BE2C (cell line): ENCODE data around the gene SND1.

Source experiments
- DNase-seq: peaks from one replicate; pipeline ENCODE4 v3.0.0-alpha.2; 2020
- H3K27me3 ChIP-seq: fragments of 250-450 bp; sonication (Bioruptor Pico); 2 replicates; pipeline ENCODE4 v1.5.1; 2020; ENCODE audit warnings: mild to moderate bottlenecking
- H3K36me3 ChIP-seq: fragments of 250-450 bp; sonication (Bioruptor Pico); 2 replicates; pipeline ENCODE4 v1.5.1; 2020; ENCODE audit warnings: mild to moderate bottlenecking
- H3K4me1 ChIP-seq: fragments of 250-450 bp; sonication (Bioruptor Pico); 2 replicates; pipeline ENCODE4 v1.5.1; 2020
- H3K4me3 ChIP-seq: 2 replicates; pipeline ENCODE4 v1.5.1; 2011; ENCODE audit warnings: low read depth, low read length
- H3K9me3 ChIP-seq: fragments of 250-450 bp; sonication (Bioruptor Pico); 2 replicates; pipeline ENCODE4 v1.5.1; 2020
- TF ChIP-seq, protein P1 (sequence below): IDR thresholded peaks from 2 replicates; pipeline ENCODE4 v1.5.1; 2012; ENCODE audit warnings: mild to moderate bottlenecking, low read depth, low read length

Gene SND1

GRCh38 chr7:127974446-127975035, 322.5 kb downstream of the SND1 start:
- H3K27me3 ChIP-seq = no peaks in the 10 kb centered on the region
- no peak overlapping the region for H3K4me3 ChIP-seq
- no peaks in the 10 kb centered on the region for H3K4me1 ChIP-seq
- no peak for DNase-seq
- TF ChIP-seq, protein P1, sequence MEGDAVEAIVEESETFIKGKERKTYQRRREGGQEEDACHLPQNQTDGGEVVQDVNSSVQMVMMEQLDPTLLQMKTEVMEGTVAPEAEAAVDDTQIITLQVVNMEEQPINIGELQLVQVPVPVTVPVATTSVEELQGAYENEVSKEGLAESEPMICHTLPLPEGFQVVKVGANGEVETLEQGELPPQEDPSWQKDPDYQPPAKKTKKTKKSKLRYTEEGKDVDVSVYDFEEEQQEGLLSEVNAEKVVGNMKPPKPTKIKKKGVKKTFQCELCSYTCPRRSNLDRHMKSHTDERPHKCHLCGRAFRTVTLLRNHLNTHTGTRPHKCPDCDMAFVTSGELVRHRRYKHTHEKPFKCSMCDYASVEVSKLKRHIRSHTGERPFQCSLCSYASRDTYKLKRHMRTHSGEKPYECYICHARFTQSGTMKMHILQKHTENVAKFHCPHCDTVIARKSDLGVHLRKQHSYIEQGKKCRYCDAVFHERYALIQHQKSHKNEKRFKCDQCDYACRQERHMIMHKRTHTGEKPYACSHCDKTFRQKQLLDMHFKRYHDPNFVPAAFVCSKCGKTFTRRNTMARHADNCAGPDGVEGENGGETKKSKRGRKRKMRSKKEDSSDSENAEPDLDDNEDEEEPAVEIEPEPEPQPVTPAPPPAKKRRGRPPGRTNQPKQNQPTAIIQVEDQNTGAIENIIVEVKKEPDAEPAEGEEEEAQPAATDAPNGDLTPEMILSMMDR = no peak
- no peaks in the 10 kb centered on the region; the same call in 1 of the 2 replicates for H3K36me3 ChIP-seq
- H3K9me3 ChIP-seq = no peaks in the 10 kb centered on the region

GRCh38 chr7:127976056-127976737, 324.2 kb downstream of the SND1 start:
- Histone ChIP-seq H3K27me3 (no peaks in the 10 kb centered on the region), H3K4me3 (no peak overlapping the region), H3K36me3 (no peaks in the 10 kb centered on the region; the same call in 1 of the 2 replicates), H3K9me3 (no peaks in the 10 kb centered on the region), H3K4me1 (no peaks in the 10 kb centered on the region)
- DNase-seq = peak; percentile 39
- TF ChIP-seq, protein P1 = no peak

DNA sequence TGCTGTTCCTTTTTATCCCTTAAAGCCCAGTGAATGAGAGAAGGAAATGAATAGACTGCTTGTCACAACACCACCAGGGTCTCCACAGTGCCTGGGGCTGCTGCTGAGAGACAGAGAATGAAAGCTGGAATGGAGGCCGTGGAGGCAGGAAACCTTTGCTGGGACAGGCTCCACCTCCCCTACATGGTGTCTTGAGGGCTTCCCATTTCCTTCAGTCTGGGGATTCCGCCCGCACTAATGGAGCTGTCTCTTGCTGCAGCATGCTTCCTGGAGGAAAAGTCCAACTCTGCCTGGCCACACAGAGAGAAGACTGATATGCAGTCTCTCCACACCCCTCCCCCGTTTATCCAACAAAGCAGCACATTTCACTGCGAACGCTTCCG, 324.7 kb downstream of the SND1 start:
- Histone ChIP-seq H3K27me3 (no peaks in the 10 kb centered on the region), H3K4me1 (no peaks in the 10 kb centered on the region), H3K4me3 (no peak overlapping the region), H3K36me3 (no peaks in the 10 kb centered on the region), H3K9me3 (no peaks in the 10 kb centered on the region)
- no peak for DNase-seq
- TF ChIP-seq, protein P1 = no peak

- H3K4me3 ChIP-seq = no peak overlapping the region
- no peaks in the 10 kb centered on the region for H3K36me3 ChIP-seq
- TF ChIP-seq, protein P1 = no peak
- no peaks in the 10 kb centered on the region for H3K4me1 ChIP-seq
- no peaks in the 10 kb centered on the region for H3K9me3 ChIP-seq
- H3K27me3 ChIP-seq = no peaks in the 10 kb centered on the region
- no peak for DNase-seq
These were observed 326.4 kb downstream of the SND1 start for GRCh38 chr7:127978421-127978820.

GRCh38 chr7:127979113-127979727, 327.2 kb downstream of the SND1 start:
- H3K4me1 ChIP-seq = no peaks in the 10 kb centered on the region
- no peak overlapping the region for H3K4me3 ChIP-seq
- TF ChIP-seq, protein P1 = no peak
- H3K27me3 ChIP-seq = no peaks in the 10 kb centered on the region
- H3K9me3 ChIP-seq = no peaks in the 10 kb centered on the region
- DNase-seq = no peak
- H3K36me3 ChIP-seq = no peaks in the 10 kb centered on the region

DNA sequence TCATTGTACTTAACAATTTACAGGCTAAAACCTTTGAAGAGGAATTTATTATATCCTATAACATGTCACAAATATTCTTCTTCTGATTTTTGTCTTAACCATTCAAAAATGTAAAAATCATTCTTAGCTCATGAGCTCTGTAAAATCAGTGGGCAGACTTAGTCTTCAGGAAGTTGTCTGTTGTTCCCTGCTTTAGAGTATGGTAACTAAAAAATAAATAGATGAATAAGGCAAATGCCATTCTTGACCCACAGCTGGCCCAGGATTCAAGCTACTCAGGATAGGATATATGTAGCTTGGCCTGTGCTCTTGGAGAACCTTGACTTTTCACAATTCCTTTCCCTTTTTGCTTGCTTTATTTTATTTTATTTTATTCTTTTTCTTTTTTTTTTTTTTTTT, 327.7 kb downstream of the SND1 start:
- H3K4me3 ChIP-seq = no peak overlapping the region
- H3K9me3 ChIP-seq = no peaks in the 10 kb centered on the region
- no peaks in the 10 kb centered on the region for H3K4me1 ChIP-seq
- H3K36me3 ChIP-seq = no peaks in the 10 kb centered on the region
- DNase-seq = no peak
- no peaks in the 10 kb centered on the region for H3K27me3 ChIP-seq
- TF ChIP-seq, protein P1 = no peak
